Measurements from ENCODE around the gene FRMD6. TPM values are rescaled to one million over a fixed set of nuclear protein-coding genes. Genes with fewer than 3 reads are reported as not detected.

Gene FRMD6
- polyA plus RNA-seq, 1 donor from 2014 or later: 2.4 TPM

DNA sequence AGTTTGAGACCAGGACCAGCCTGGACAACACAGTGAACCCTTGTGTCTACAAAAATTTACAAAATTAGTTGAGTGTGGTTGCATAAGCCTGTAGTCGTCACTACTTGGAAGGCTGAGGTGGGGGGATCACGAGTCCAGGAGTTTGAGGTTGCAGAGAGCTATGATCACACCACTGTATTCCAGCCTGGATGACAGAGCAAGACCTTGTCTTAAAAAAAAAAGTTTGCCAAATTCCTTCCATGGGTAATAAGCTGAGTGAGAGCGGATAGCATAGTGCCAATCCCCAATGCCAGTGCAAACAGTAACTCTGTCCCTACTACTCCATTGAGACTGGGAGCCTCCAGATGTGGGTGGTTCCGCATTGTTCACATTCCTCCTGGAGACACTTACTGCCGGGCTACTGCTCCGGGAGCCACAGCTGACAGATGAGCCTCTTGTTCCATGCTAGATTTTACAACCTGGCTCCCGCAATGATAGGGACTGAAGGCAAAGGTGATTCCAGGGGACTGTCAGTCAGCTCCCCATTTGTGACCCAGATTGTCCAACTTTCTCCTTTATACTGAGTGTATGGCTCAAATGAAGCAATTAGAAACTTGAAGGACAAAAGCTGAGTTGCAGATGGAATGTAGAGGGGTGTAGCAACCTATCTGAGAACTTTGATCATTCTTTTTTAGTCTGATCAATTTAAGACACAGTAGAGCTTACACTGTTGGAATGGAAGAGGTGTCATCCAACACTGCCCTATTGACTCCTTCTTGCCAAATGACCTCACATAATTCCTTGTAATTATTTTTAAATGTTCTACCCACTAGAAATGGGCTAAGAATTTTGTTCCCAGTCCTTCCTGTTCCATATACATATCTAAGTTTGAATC, 13.4 kb upstream of the FRMD6 start:
- Histone ChIP-seq H3K9me2 (ENCODE audit: insufficient read depth, low read length) (no peaks in the 10 kb centered on the region), H3K27ac (ENCODE audit: low read length) (no peak overlapping the region), H2AFZ (ENCODE audit: low read depth, low read length) (no peak overlapping the region), H3K9ac (ENCODE audit: low read length) (no peak overlapping the region), H3K9me3 (ENCODE audit: low read length) (no peaks in the 10 kb centered on the region), H3K27me3 (ENCODE audit: insufficient read depth, low read depth, low read length) (no peaks in the 10 kb centered on the region), H3K36me3 (ENCODE audit: insufficient read depth, low read length) (no peaks in the 10 kb centered on the region), H3K79me2 (replicated peaks; ENCODE audit: insufficient read depth, low read length) (no peaks in the 10 kb centered on the region), H4K20me1 (ENCODE audit: insufficient read depth) (no peaks in the 10 kb centered on the region), H3K4me3 (ENCODE audit: low read length) (no peak overlapping the region), H3F3A (ENCODE audit: insufficient read depth, low read length, poor library complexity, severe bottlenecking) (no peaks in the 10 kb centered on the region), H3K4me2 (ENCODE audit: low read length) (no peak overlapping the region)
- TF ChIP-seq CTCF (IDR thresholded peaks at IDR 0.05; ENCODE audit: poor library complexity, severe bottlenecking): no peak
- no peak for TF ChIP-seq TAF1 (IDR thresholded peaks at IDR 0.05; ENCODE audit: low read depth)
- TF ChIP-seq, protein P1, sequence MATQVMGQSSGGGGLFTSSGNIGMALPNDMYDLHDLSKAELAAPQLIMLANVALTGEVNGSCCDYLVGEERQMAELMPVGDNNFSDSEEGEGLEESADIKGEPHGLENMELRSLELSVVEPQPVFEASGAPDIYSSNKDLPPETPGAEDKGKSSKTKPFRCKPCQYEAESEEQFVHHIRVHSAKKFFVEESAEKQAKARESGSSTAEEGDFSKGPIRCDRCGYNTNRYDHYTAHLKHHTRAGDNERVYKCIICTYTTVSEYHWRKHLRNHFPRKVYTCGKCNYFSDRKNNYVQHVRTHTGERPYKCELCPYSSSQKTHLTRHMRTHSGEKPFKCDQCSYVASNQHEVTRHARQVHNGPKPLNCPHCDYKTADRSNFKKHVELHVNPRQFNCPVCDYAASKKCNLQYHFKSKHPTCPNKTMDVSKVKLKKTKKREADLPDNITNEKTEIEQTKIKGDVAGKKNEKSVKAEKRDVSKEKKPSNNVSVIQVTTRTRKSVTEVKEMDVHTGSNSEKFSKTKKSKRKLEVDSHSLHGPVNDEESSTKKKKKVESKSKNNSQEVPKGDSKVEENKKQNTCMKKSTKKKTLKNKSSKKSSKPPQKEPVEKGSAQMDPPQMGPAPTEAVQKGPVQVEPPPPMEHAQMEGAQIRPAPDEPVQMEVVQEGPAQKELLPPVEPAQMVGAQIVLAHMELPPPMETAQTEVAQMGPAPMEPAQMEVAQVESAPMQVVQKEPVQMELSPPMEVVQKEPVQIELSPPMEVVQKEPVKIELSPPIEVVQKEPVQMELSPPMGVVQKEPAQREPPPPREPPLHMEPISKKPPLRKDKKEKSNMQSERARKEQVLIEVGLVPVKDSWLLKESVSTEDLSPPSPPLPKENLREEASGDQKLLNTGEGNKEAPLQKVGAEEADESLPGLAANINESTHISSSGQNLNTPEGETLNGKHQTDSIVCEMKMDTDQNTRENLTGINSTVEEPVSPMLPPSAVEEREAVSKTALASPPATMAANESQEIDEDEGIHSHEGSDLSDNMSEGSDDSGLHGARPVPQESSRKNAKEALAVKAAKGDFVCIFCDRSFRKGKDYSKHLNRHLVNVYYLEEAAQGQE (IDR thresholded peaks at IDR 0.05; ENCODE audit: borderline replicate concordance): no peak
- no peak for TF ChIP-seq POLR2AphosphoS5 (IDR thresholded peaks at IDR 0.05)
- TF ChIP-seq EZH2 (IDR thresholded peaks at IDR 0.05; ENCODE audit: borderline replicate concordance, insufficient read depth, low read length, poor library complexity, severe bottlenecking): no peak
- no peak for TF ChIP-seq MXI1 (conservative IDR thresholded peaks at IDR 0.05; ENCODE audit: poor library complexity, severe bottlenecking)
- TF ChIP-seq RAD21 (conservative IDR thresholded peaks at IDR 0.05): no peak
- no peak for TF ChIP-seq EP300 (conservative IDR thresholded peaks at IDR 0.05; ENCODE audit: poor library complexity, severe bottlenecking)

GRCh38 chr14:51639668-51640316, 11.9 kb upstream of the FRMD6 start:
- H3K27me3 ChIP-seq (ENCODE audit: insufficient read depth, low read depth, low read length): no peaks in the 10 kb centered on the region
- H3F3A ChIP-seq (ENCODE audit: insufficient read depth, low read length, poor library complexity, severe bottlenecking): no peaks in the 10 kb centered on the region
- no peak overlapping the region for H3K9ac ChIP-seq (ENCODE audit: low read length)
- H4K20me1 ChIP-seq (ENCODE audit: insufficient read depth): no peaks in the 10 kb centered on the region
- TF ChIP-seq EZH2 (IDR thresholded peaks at IDR 0.05; ENCODE audit: borderline replicate concordance, insufficient read depth, low read length, poor library complexity, severe bottlenecking): no peak
- TF ChIP-seq TAF1 (IDR thresholded peaks at IDR 0.05; ENCODE audit: low read depth): no peak
- no peak for TF ChIP-seq SMC3 (conservative IDR thresholded peaks at IDR 0.05; ENCODE audit: poor library complexity)
- no peak for TF ChIP-seq RAD21 (conservative IDR thresholded peaks at IDR 0.05)
- TF ChIP-seq, protein P1 (IDR thresholded peaks at IDR 0.05; ENCODE audit: borderline replicate concordance): no peak
- TF ChIP-seq MXI1 (conservative IDR thresholded peaks at IDR 0.05; ENCODE audit: poor library complexity, severe bottlenecking): no peak
- no peak for TF ChIP-seq CTCF (IDR thresholded peaks at IDR 0.05; ENCODE audit: poor library complexity, severe bottlenecking)
- TF ChIP-seq POLR2AphosphoS5 (IDR thresholded peaks at IDR 0.05): no peak
- no peak for TF ChIP-seq EP300 (conservative IDR thresholded peaks at IDR 0.05; ENCODE audit: poor library complexity, severe bottlenecking)
- no peak overlapping the region for H3K27ac ChIP-seq (ENCODE audit: low read length)
- no peaks in the 10 kb centered on the region for H3K9me3 ChIP-seq (ENCODE audit: low read length)
- no peaks in the 10 kb centered on the region for H3K79me2 ChIP-seq (replicated peaks; ENCODE audit: insufficient read depth, low read length)
- H3K4me3 ChIP-seq (ENCODE audit: low read length): no peak overlapping the region
- H3K4me2 ChIP-seq (ENCODE audit: low read length): no peak overlapping the region
- no peak overlapping the region for H2AFZ ChIP-seq (ENCODE audit: low read depth, low read length)
- no peaks in the 10 kb centered on the region for H3K36me3 ChIP-seq (ENCODE audit: insufficient read depth, low read length)
- no peaks in the 10 kb centered on the region for H3K9me2 ChIP-seq (ENCODE audit: insufficient read depth, low read length)
